Lung (tissue), 12 donors: ENCODE results near the gene ABCB8. TPM values are rescaled to one million over a fixed set of nuclear protein-coding genes. Genes with fewer than 3 reads are reported as not detected.

Experiments
- ATAC-seq: fragments of 200-7000 bp; cut with Tn5 transposase; one replicate; pipeline ENCODE4 v1.9.1; 2020; ENCODE audit warnings: moderate number of reproducible peaks; ENCODE audit not compliant: insufficient read depth, low FRiP score
- DNase-seq, 3 donors: peaks; one replicate each; pipeline ENCODE4 v3.0.0-alpha.2; 2013 to 2017
- H3K27ac ChIP-seq, 2 donors: one replicate each; pipeline ENCODE4 v1.5.1; 2013; ENCODE audit warnings: mild to moderate bottlenecking in 2 of 2, moderate library complexity in 2 of 2, control low read depth in 1 of 2, inconsistent platforms in 1 of 2, low read depth in 1 of 2, low read length in 1 of 2
- H3K27me3 ChIP-seq, 3 donors: one replicate each; pipeline ENCODE4 v1.5.1; 2013; ENCODE audit warnings: low read length in 2 of 3; ENCODE audit not compliant: control insufficient read depth in 3 of 3, insufficient read depth in 3 of 3
- H3K36me3 ChIP-seq, 4 donors: one replicate each; pipeline ENCODE4 v1.5.1; 2013; ENCODE audit warnings: low read length in 4 of 4, mild to moderate bottlenecking in 1 of 4, moderate library complexity in 1 of 4; ENCODE audit not compliant: control insufficient read depth in 4 of 4, insufficient read depth in 4 of 4
- H3K4me1 ChIP-seq, 5 donors: one replicate each; pipeline ENCODE4 v1.5.1; 2013; ENCODE audit warnings: low read length in 5 of 5, mild to moderate bottlenecking in 2 of 5, moderate library complexity in 1 of 5; ENCODE audit not compliant: control insufficient read depth in 5 of 5, insufficient read depth in 5 of 5
- H3K4me3 ChIP-seq: one replicate; pipeline ENCODE4 v1.5.1; 2013; ENCODE audit warnings: mild to moderate bottlenecking, control low read depth, moderate library complexity
- H3K9ac ChIP-seq, 2 donors: one replicate each; pipeline ENCODE4 v1.5.1; 2013; ENCODE audit warnings: low read length in 2 of 2, control low read depth in 1 of 2; ENCODE audit not compliant: insufficient read depth in 1 of 2
- H3K9me3 ChIP-seq, 4 donors: one replicate each; pipeline ENCODE4 v1.5.1; 2013; ENCODE audit warnings: low read length in 3 of 4, mild to moderate bottlenecking in 1 of 4, moderate library complexity in 1 of 4; ENCODE audit not compliant: control insufficient read depth in 4 of 4, insufficient read depth in 3 of 4
- WGBS, 2 donors: extraction: QIAGEN DNeasy Blood & Tissue Kit; methylation state at CpG; one replicate each; pipeline ENCODE4 v1.1.7; 2013; 5-methylcytosine and 5-hydroxymethylcytosine counted together
- polyA plus RNA-seq, 2 donors: library from polyadenylated mRNA; stranded (reverse); fragments of 200-250 nt; gene quantifications; one replicate each; pipeline ENCODE4 v1.2.1, GENCODE V29; 2013
- total RNA-seq, 2 donors: library from RNA; depleted of rRNA in 1 of 2; stranded (reverse); fragments of >200 nt in 1 of 2; gene quantifications; one replicate each; pipeline ENCODE4 v1.2.1, GENCODE V29; 2014 to 2021
- TF ChIP-seq, protein P1 (sequence below): IDR thresholded peaks from 2 replicates; pipeline ENCODE4 v1.5.1; 2012; ENCODE audit warnings: mild to moderate bottlenecking; ENCODE audit errors: control extremely low read depth, extremely low read depth
- donor health status: control.
- donor health status: control.
- donor health status: Bipolar disorder and iron deficiency.
- donor health status: healthy.
- donor health status: DM: yes; HTN: yes; CAD: no.

ABCB8 gene
- total and polyA plus RNA-seq, 4 donors, result 21.8 to 61.5 (median 28.8) TPM

- peaks cover 9 to 50% (median 28%) of the 10 kb centered on the region in 4 donors for H3K36me3 ChIP-seq
- H3K9me3 ChIP-seq, result no peaks in the 10 kb centered on the region
- peaks cover 6 to 21% (median 16%) of the 10 kb centered on the region in 5 donors for H3K4me1 ChIP-seq
- H3K27ac ChIP-seq, result no peak overlapping the region
- no peak overlapping the region for H3K4me3 ChIP-seq
- ATAC-seq, result no peak
- TF ChIP-seq, protein P1, sequence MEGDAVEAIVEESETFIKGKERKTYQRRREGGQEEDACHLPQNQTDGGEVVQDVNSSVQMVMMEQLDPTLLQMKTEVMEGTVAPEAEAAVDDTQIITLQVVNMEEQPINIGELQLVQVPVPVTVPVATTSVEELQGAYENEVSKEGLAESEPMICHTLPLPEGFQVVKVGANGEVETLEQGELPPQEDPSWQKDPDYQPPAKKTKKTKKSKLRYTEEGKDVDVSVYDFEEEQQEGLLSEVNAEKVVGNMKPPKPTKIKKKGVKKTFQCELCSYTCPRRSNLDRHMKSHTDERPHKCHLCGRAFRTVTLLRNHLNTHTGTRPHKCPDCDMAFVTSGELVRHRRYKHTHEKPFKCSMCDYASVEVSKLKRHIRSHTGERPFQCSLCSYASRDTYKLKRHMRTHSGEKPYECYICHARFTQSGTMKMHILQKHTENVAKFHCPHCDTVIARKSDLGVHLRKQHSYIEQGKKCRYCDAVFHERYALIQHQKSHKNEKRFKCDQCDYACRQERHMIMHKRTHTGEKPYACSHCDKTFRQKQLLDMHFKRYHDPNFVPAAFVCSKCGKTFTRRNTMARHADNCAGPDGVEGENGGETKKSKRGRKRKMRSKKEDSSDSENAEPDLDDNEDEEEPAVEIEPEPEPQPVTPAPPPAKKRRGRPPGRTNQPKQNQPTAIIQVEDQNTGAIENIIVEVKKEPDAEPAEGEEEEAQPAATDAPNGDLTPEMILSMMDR, result no peak
- no peaks in the 10 kb centered on the region for H3K27me3 ChIP-seq
- H3K9ac ChIP-seq, result no peak overlapping the region
- 93 to 95% methylated on average over 6 of the region's 6 CpGs for WGBS, 2 donors
- no peak for DNase-seq
Observed at GRCh38 chr7:151064993-151065392, 36.7 kb downstream of the ABCB8 start.

- Histone ChIP-seq H3K4me3 (no peak overlapping the region), H3K9me3 (no peaks in the 10 kb centered on the region), H3K4me1 (peaks cover 4 to 17% (median 13%) of the 10 kb centered on the region in 5 donors), H3K27ac (no peak overlapping the region), H3K9ac (no peak overlapping the region), H3K27me3 (no peaks in the 10 kb centered on the region), H3K36me3 (peaks cover 9 to 55% (median 31%) of the 10 kb centered on the region in 4 donors)
- WGBS, 2 donors, result 86 to 91% methylated on average over 14 of the region's 14 CpGs
- no peak for ATAC-seq
- no peak for DNase-seq
- TF ChIP-seq, protein P1, result no peak
Observed at GRCh38 chr7:151065516-151065915, 37.3 kb downstream of the ABCB8 start.

DNA sequence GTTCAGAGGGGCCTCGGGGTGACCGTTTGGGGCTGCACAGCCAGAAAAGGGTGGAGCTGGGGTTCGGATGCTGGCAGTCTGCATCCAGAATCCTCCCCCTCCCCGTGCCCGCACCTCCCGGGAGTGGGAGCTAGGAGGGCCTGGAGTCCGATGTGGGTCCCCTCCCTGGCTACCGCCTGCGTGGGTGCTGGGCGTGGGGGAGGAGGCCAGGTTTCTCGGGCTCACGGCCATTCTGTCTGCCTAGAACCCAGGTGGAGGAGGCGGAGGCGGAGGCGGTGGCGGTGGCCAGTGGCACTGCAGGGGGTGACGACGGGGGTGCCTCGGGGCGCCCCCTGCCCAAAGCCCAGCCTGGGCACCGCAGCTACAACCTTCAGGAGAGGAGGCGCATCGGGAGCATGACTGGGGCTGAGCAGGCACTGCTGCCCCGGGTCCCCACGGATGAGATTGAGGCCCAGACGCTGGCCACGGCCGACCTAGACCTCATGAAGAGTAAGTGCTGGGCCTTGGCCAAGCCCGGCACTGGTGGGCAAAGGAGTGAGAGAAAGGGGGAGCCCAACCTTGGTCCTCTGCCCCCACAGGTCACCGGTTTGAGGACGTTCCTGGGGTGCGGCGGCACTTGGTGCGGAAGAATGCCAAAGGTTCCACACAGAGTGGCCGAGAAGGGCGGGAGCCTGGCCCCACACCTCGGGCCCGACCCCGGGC, 38.2 kb downstream of the ABCB8 start:
- Histone ChIP-seq H3K27ac (no peak overlapping the region), H3K4me3 (no peak overlapping the region), H3K27me3 (no peaks in the 10 kb centered on the region), H3K4me1 (peaks cover 0 to 12% (median 8%) of the 10 kb centered on the region in 5 donors), H3K9ac (no peak overlapping the region), H3K36me3 (peaks cover 14 to 64% (median 31%) of the 10 kb centered on the region in 4 donors), H3K9me3 (no peaks in the 10 kb centered on the region)
- WGBS, 2 donors, result 93 to 97% methylated on average over 38 to 39 of the region's 39 CpGs
- DNase-seq (no peak), ATAC-seq (no peak)
- TF ChIP-seq, protein P1, result no peak
